ENCODE results near the gene MATN3.

- TF ChIP-seq CTCF (IDR thresholded peaks at IDR 0.05) (no peak), POLR2AphosphoS5 (IDR thresholded peaks at IDR 0.05) (peak in 1 of 3 donors; percentile 20), POLR2A (IDR thresholded peaks at IDR 0.05) (no peak), EP300 (IDR thresholded peaks at IDR 0.05) (no peak)
These were observed 23.6 kb upstream of the MATN3 start for GRCh38 chr2:20035955-20036666.
